ENCODE data around the gene WIPF1.

Gene WIPF1, protein sequence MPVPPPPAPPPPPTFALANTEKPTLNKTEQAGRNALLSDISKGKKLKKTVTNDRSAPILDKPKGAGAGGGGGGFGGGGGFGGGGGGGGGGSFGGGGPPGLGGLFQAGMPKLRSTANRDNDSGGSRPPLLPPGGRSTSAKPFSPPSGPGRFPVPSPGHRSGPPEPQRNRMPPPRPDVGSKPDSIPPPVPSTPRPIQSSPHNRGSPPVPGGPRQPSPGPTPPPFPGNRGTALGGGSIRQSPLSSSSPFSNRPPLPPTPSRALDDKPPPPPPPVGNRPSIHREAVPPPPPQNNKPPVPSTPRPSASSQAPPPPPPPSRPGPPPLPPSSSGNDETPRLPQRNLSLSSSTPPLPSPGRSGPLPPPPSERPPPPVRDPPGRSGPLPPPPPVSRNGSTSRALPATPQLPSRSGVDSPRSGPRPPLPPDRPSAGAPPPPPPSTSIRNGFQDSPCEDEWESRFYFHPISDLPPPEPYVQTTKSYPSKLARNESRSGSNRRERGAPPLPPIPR
- 146 to 614 (median 420) reads per million in 9 experiments for total RNA-seq

DNA sequence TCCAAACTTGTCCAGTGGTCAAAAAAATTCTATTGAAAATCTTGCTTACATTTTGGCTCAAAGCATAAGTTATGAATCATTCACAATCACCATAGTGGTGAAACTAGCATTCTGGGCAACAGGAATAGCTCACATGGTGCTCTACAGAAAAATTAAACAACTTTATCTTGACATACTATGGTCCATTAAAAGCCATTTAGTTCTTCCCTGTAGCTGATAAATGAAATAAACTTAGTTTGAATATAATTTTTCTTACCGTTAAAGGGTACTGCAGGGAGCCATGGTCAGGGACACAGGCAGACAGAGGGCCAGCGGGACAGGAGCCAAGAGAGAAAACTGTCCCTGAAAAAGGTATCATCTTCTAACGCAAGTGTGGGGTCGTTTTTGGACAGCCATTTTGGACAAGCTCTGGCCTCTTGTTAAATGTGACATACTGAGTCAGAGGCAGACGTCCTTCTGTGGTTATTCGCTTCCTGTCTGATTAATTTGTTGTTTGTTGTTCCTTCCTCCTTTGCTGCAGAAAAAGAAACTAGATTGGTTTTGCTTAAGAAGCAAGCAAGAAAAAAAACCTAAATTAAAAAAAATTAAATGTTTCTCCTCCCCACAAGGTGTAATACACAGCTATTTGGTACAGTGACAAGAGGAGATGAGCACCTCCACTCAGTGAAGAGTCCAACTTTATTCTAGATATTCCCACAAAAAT lies at the start of gene WIPF1:
Gene WIPF1, minus strand, starts transcription at position 460 of the 703 bp plus-strand sequence. CDS start 12,231 bp downstream, outside the sequence.
- H3K27ac Mint-ChIP-seq = peak within 1 kb of the TSS; percentile 98 to 100
- H3K9me3 Mint-ChIP-seq = no peaks in the 10 kb centered on the region
- DNase-seq = peak; percentile 41 to 56 (median 49)
- peaks cover 68% of the 10 kb centered on the region for H3K36me3 Mint-ChIP-seq (ENCODE audit: insufficient read depth)
- peaks cover 47 to 53% of the 10 kb centered on the region in 2 donors for H3K4me1 Mint-ChIP-seq (ENCODE audit: low read depth in 2 of 2)
- peak within 1 kb of the TSS; percentile 84 to 91 for H3K4me3 Mint-ChIP-seq
- no peaks in the 10 kb centered on the region for H3K27me3 Mint-ChIP-seq
- ATAC-seq (replicated peaks) = peak; percentile 61

DNA sequence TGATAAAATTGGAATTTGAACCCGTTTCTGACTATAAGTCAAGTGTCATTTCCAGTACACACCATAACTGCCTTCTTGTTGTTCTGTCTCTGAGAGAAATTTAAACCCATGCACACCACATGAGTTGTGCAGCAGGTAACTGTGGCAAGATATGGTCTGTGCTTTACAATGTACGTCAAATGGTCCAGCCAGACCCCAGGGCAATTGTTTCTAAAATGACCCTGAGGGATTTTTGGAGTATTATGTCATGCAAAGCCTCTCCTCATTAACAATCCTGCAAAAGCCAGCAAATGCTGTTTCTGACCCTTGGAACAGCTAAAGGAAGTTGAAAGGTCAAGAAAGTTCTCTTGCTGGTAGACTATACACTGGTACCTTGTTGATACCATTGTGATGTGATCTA lies 47.7 kb upstream of the WIPF1 start:
- no peaks in the 10 kb centered on the region for H3K27me3 Mint-ChIP-seq
- peaks cover 6% of the 10 kb centered on the region for H3K36me3 Mint-ChIP-seq (ENCODE audit: insufficient read depth)
- no peak for ATAC-seq (replicated peaks)
- H3K4me1 Mint-ChIP-seq (ENCODE audit: low read depth in 2 of 2) = peaks cover 7 to 18% of the 10 kb centered on the region in 2 donors
- no peak overlapping the region for H3K27ac Mint-ChIP-seq
- H3K4me3 Mint-ChIP-seq = no peak overlapping the region
- H3K9me3 Mint-ChIP-seq = no peaks in the 10 kb centered on the region
- no peak for DNase-seq

DNA sequence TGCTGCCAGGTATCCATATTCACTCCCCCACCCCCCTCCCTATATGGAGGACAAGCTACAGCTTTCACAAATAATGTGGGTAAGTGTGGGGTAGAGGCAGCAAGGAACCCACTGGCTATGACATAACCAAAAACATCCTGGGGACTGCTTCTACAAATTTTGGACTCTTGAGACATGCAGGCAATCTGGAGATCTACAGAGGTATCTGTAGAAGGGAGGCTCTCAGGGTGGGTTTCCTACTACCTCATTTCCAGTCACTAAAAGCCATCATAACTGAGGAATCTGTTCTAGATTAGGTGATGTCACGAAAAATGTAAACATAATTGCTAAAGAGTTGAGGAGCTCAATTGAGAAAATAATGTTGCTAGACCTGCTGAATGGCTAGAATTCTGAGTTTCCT lies 46.8 kb upstream of the WIPF1 start:
- Mint-ChIP-seq H3K27me3 (no peaks in the 10 kb centered on the region), H3K27ac (peak overlapping the region in 1 of 2 donors; percentile 29), H3K36me3 (ENCODE audit: insufficient read depth) (peaks cover 6% of the 10 kb centered on the region), H3K4me1 (ENCODE audit: low read depth in 2 of 2) (peaks cover 4 to 20% of the 10 kb centered on the region in 2 donors), H3K9me3 (no peaks in the 10 kb centered on the region), H3K4me3 (no peak overlapping the region)
- DNase-seq (no peak), ATAC-seq (replicated peaks) (no peak)

DNA sequence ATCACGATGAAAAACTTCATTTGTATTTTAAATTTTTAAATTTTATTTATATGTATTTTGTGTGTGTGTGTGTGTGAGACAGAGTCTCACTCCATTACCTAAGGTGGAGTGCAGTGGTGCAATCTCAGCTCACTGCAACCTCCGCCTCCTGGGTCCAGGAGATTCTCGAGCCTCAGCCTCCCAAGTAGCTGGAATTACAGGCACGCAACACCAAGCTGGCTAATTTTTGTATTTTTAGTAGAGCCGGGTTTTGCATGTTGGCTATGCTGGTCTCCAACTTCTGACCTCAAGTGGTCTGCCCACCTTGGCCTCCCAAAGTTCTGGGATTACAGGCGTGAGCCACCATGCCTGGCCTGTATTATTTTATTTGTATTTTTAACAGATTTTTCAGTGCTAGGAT lies 45.8 kb upstream of the WIPF1 start:
- peaks cover 6% of the 10 kb centered on the region for H3K36me3 Mint-ChIP-seq (ENCODE audit: insufficient read depth)
- H3K27ac Mint-ChIP-seq = no peak overlapping the region
- H3K4me1 Mint-ChIP-seq (ENCODE audit: low read depth in 2 of 2) = peaks cover 2 to 24% of the 10 kb centered on the region in 2 donors
- no peaks in the 10 kb centered on the region for H3K9me3 Mint-ChIP-seq
- DNase-seq (no peak), ATAC-seq (replicated peaks) (no peak)
- H3K4me3 Mint-ChIP-seq = no peak overlapping the region
- no peaks in the 10 kb centered on the region for H3K27me3 Mint-ChIP-seq

DNA sequence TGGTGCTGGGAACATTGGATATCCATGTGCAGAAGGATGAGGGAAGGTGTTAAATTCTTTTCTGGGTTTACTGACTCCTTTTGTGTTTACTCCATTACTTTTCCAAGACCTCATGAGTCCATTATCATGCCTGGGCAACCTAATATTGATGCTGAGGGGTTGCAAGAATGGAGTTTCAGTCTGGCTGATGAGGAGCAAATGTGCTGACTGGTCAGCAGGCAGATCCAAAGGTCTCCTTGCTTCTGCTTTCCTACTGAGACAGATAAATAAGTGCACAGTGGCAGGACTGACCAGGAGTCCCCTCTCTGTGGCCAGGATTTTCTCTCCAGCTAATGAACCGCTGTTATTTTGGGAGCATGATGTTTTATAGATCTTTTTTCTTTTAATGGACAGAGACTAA lies 43.6 kb upstream of the WIPF1 start:
- Mint-ChIP-seq H3K27ac (peak overlapping the region in 1 of 2 donors; percentile 41), H3K27me3 (no peaks in the 10 kb centered on the region), H3K9me3 (no peaks in the 10 kb centered on the region), H3K36me3 (ENCODE audit: insufficient read depth) (no peaks in the 10 kb centered on the region), H3K4me1 (ENCODE audit: low read depth in 2 of 2) (peaks cover 8 to 31% of the 10 kb centered on the region in 2 donors), H3K4me3 (no peak overlapping the region)
- no peak for ATAC-seq (replicated peaks)
- no peak for DNase-seq

DNA sequence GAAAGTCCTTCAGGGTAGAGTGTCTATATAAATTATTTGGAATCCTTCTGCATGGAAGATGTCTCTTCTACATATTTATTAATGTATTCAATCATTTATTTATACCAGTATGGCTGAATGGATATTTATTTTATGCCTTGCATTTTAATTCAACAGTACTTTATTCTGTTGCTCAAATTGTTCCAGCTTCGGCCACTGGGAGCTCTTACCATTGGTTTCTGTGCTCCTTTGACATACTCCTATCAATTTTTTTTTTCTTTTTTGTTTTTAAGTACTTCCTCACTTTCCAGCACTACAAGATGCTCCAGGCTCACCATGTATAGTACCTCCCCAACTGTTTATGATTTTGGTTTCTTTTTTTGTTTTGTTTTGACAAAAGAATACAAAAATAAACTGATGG lies 39.4 kb upstream of the WIPF1 start:
- Mint-ChIP-seq H3K27me3 (no peaks in the 10 kb centered on the region), H3K4me1 (ENCODE audit: low read depth in 2 of 2) (peaks cover 34 to 60% of the 10 kb centered on the region in 2 donors), H3K27ac (peak overlapping the region; percentile 94 to 96), H3K36me3 (ENCODE audit: insufficient read depth) (peaks cover 28% of the 10 kb centered on the region), H3K4me3 (no peak overlapping the region), H3K9me3 (no peaks in the 10 kb centered on the region)
- ATAC-seq (replicated peaks) (no peak), DNase-seq (no peak)

DNA sequence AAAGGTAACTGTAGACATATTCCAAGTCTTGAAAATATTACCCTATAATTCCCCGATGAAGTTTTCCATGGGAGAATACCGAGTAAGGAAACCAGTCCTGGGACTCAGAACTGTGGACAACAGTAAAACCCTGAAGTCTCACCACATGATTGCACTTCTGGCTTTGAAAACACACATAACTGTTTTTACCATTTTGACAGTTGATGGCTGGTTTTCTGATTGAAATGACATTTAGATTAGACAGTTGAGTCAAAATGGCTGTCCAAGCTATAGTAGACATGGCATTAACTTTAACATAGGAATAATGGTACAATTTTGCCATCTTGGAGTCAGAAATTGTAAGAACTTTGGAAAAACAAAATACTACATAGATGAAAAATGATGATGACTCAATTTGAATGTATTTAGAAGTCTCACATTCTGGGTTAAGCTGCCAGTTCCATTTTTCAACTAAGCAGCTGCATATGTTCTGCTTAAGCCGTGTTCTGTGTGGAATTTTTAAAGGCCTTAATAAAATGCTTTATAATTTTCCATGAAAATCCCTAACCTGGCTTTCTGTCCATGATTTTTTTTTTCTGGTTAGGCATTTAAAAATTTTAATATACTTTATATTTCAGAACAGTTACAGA lies 38.3 kb upstream of the WIPF1 start:
- Mint-ChIP-seq H3K36me3 (ENCODE audit: insufficient read depth) (peaks cover 29% of the 10 kb centered on the region), H3K27ac (peak overlapping the region; percentile 94 to 96), H3K27me3 (no peaks in the 10 kb centered on the region), H3K9me3 (no peaks in the 10 kb centered on the region), H3K4me3 (peak overlapping the region; percentile 91 to 93), H3K4me1 (ENCODE audit: low read depth in 2 of 2) (peaks cover 44 to 63% of the 10 kb centered on the region in 2 donors)
- DNase-seq (no peak), ATAC-seq (replicated peaks) (no peak)

DNA sequence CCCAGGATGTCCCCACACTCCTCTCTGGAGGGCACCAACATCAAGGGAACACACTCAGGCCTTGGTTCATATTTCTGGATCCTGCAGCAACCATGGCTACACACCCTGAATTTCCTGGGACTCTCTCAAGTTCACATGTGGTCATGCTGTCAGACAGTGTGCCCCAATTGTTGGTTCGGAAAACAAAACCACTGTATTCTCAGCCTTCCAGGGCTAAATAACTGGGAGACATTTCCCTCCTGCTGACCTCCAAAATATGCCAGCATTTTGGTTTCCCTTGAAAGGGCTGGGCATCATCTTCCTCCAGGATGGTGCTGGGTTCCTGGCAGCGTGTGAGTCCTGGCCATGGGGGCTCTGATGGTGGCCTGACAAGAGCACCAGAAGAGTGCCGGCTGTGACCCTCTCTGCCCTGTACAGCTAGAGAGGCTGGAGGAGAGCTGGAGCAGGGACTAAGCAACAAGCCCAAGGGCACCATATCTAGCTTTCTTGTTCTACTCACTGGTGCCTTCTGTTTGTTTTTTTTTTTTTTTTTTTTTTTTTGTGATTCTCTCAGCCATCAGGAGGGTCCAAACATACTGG lies 37.5 kb upstream of the WIPF1 start:
- H3K36me3 Mint-ChIP-seq (ENCODE audit: insufficient read depth) = peaks cover 29% of the 10 kb centered on the region
- H3K9me3 Mint-ChIP-seq = no peaks in the 10 kb centered on the region
- peaks cover 49 to 69% of the 10 kb centered on the region in 2 donors for H3K4me1 Mint-ChIP-seq (ENCODE audit: low read depth in 2 of 2)
- ATAC-seq (replicated peaks) = peak; percentile 75
- H3K27me3 Mint-ChIP-seq = no peaks in the 10 kb centered on the region
- peak overlapping the region; percentile 91 to 93 for H3K4me3 Mint-ChIP-seq
- peak; percentile 36 to 46 (median 39) for DNase-seq
- H3K27ac Mint-ChIP-seq = peak overlapping the region; percentile 94 to 96

DNA sequence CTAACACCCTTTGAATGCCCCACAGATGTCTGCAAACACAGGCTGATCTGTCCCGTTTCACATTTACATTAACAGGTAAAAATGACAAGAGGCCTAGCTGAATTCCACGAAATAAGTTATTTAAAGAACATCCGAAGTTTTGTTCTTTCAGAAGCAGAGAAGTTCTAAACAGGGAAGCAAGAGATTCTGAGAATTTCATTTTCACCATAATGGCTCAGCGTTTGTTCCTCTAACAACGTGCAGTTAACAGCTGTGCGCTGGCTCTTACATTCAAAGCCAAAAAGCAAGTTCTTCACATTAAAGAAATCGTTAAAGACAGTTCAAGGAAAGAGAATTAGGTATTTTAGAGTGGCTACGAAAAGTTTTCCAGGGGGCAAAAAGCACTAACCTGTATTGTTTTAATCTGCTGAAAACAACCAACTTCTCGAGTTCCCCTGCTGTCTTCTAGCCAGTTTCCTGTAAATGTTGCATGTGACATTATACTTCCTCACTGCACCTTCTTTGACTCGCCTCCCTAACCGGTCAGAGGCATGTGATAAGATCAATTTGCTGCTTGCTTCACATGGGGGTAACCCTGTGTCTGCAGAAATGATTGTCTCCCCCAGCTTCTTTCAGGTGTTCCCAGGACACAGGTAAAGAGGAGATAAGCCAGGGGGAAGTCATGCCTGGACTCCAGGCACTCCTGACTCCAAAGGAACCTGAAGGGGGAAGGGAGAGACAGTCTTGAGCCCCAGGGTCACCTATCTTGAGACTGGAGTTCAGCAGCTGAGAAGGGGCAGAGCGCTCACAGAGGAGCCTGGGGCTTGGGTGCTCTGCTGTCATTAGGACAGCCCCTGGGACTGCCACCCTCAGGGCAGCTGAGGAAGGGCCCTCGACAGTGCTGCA lies 36.8 kb upstream of the WIPF1 start:
- no peaks in the 10 kb centered on the region for H3K9me3 Mint-ChIP-seq
- peaks cover 54 to 69% of the 10 kb centered on the region in 2 donors for H3K4me1 Mint-ChIP-seq (ENCODE audit: low read depth in 2 of 2)
- peak overlapping the region; percentile 94 to 96 for H3K27ac Mint-ChIP-seq
- ATAC-seq (replicated peaks) = peak; percentile 76
- peak overlapping the region; percentile 91 to 93 for H3K4me3 Mint-ChIP-seq
- DNase-seq = peak; percentile 32 to 45 (median 41)
- peaks cover 36% of the 10 kb centered on the region for H3K36me3 Mint-ChIP-seq (ENCODE audit: insufficient read depth)
- no peaks in the 10 kb centered on the region for H3K27me3 Mint-ChIP-seq

DNA sequence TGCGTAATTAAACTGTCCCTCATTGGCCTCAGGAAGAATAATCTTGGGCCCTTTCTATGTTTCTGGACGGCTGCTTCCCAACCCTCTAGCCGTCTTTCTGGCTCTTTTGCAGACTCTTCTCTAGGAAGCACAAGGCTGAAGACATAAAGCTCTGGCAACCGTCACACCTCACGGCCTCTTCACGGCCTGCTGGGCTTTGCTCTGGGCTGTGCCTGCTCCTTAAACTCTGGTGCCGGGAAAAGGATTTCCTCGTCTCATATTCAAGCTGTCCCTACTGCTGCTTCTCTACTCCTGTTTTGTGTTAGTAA lies 36.0 kb upstream of the WIPF1 start:
- no peak for DNase-seq
- Mint-ChIP-seq H3K36me3 (ENCODE audit: insufficient read depth) (peaks cover 44% of the 10 kb centered on the region), H3K9me3 (no peaks in the 10 kb centered on the region)

DNA sequence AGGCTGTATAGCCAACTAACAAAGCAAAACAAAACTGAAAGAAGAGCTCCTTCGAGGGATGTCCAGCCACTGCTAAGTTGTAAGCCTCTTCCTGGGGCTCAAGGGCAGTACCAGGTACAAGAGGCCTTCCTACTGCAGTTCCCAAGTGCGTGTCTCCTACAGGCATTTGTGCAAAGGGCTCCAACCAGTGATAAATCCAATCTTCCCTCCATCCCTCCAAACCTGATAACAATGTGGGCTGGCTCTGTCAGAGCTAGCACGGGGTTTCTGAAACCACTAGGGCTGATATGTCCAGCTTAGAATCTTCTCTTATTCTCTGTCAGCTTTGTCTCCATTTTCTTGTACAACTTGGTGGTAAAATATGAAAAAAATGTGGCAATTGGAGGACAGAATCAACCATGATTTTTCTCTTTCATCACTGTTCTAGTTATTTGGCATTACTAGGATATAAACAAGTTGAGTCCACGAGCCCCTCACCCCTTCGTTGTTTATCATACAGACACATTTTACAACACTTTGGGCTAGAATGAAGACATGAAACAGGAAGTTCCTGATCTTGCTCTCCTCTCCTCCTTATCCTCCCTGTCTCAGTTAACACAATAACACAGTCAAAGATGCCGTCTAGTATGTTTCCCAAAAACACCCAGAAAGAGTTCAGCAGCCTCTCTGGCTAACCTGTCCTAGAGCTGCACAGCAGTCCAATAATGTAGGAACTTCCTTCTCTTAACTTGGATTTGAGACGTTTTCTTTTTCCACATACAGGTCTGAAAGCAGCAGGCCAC lies 35.4 kb upstream of the WIPF1 start:
- peaks cover 62 to 75% of the 10 kb centered on the region in 2 donors for H3K4me1 Mint-ChIP-seq (ENCODE audit: low read depth in 2 of 2)
- H3K27ac Mint-ChIP-seq = peak overlapping the region; percentile 94 to 96
- no peak for ATAC-seq (replicated peaks)
- peak overlapping the region; percentile 91 to 93 for H3K4me3 Mint-ChIP-seq
- no peaks in the 10 kb centered on the region for H3K9me3 Mint-ChIP-seq
- H3K27me3 Mint-ChIP-seq = no peaks in the 10 kb centered on the region
- no peak for DNase-seq
- H3K36me3 Mint-ChIP-seq (ENCODE audit: insufficient read depth) = peaks cover 49% of the 10 kb centered on the region

More for the DNA sequence above, 36.0 kb upstream of the WIPF1 start:
- Mint-ChIP-seq H3K4me3 (peak overlapping the region; percentile 91 to 93), H3K4me1 (ENCODE audit: low read depth in 2 of 2) (peaks cover 57 to 69% of the 10 kb centered on the region in 2 donors), H3K27me3 (no peaks in the 10 kb centered on the region), H3K27ac (peak overlapping the region; percentile 94 to 96)
- ATAC-seq (replicated peaks) = no peak

All from effector memory CD8-positive, alpha-beta T cell (primary cell).